GM19328 (cell line): ENCODE data around the gene FAM177A1.
"Not testable (repeated sequence)": the region's sequence is repeated elsewhere in the genome, so short reads cannot be mapped to it uniquely, and the experiment has no call there.

Source experiments
- ATAC-seq: cut with Tn5 transposase; IDR thresholded peaks from one replicate; pipeline ENCODE4 v1.9.1; 2021; ENCODE audit warnings: mild to moderate bottlenecking, moderate library complexity; ENCODE audit not compliant: unreplicated experiment

FAM177A1 gene

GRCh38 chr14:35046048-35046750, at the start of gene FAM177A1:
Gene FAM177A1, plus strand, starts transcription at chr14:35046272. Its CDS starts 192 bp downstream, at chr14:35046464.
- ATAC-seq: peak; percentile 95

DNA sequence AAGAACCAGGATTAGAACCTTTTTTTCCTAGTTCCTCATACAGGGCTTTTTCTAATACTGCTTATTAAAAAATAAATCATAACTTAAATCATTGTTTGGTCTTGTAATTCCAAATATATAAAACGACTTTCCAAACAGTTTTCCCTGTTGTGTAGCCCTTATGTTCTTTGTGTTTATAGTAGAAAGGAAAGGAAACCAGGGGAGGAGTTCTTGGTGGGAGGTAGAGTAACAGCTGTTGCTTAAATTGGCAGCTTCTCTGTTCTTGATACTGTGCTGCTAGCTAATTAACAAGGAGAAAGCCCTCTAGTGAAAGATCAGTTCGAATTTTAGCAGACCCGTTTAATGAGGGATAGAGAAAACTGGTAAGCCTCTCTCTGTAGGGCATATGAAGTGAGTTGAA, 48.3 kb upstream of the FAM177A1 start:
- ATAC-seq: no peak

DNA sequence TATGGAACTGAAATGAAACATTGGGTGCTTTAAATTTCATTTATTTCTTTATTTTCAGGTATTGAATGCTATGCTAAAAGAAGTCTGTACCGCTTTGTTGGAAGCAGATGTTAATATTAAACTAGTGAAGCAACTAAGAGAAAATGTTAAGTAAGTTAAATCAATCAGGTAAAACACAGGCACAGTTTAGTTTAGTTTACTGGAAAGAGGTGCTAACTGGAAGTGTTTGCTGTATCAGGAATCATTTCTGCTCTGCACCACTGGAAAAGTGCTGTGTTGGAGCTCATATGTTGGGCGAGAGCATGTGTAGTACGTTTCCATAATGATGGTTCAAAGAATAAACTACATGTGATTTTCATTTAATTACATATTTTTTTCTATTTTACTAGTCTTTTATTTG, 46.6 kb upstream of the FAM177A1 start:
- ATAC-seq: no peak

- ATAC-seq: no peak
Measured at GRCh38 chr14:35001621-35002020, 44.5 kb upstream of the FAM177A1 start.

GRCh38 chr14:35004839-35005238, 41.2 kb upstream of the FAM177A1 start:
- no peak for ATAC-seq

DNA sequence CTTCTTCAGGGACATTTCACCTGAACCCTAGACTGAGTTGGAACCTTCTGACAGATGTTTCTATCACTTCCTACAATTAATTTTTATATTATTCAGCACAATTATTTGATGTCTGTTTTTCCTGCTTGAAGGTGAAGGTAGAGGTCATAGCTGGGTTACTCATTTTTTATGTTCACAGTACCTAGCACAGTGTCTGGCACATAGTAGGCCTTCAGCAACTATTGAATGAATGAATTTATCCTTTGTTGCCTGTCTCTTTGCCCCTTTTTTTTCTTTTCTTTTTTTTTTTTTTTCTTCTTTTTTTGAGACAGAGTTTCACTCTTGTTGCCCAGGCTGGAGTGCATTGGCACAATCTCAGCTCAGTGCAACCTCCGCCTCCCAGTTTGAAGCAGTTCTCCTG, 29.5 kb upstream of the FAM177A1 start:
- no peak for ATAC-seq

GRCh38 chr14:35020713-35021112, 25.4 kb upstream of the FAM177A1 start:
- ATAC-seq: no peak

- ATAC-seq: no peak
Measured at GRCh38 chr14:35028435-35028834, 17.6 kb upstream of the FAM177A1 start.

DNA sequence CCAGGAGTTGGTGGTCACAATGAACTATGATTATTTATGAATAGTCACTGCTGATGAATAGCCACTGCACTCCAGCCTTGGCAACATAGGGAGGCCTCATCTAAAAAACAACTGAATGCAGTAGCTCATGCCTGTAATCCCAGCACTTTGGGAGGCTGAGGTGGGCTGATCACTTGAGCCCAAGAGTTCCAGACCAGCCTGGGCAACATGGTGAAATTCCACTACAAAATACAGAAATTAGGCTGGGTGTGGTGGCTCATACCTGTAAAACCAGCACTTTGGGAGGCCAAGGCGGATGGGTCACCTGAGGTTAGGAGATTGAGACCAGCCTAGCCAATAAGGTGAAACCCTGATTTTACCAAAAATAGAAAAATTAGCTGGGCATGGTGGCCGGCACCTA, 13.5 kb upstream of the FAM177A1 start:
- no peak for ATAC-seq

DNA sequence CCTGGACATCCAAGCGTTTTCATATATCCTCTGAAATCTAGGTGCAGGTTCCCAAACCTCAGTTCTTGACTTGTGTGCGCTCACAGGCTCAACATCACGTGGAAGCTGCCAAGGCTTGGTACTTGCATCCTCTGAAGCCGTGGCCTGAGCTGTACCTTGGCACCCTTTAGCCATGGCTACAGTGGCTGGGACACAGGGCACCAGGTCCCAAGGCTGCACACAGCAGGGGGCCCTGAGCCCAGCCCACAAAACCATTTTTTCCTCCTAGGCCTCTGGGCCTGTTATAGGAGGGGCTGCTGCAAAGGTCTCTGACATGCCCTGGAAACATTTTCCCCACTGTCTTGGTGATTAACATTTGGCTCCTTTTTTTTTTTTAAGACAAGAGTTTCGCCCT, 11.6 kb upstream of the FAM177A1 start:
- ATAC-seq: no peak

- ATAC-seq: not testable (repeated sequence)
Measured at GRCh38 chr14:35034944-35035554, 11.0 kb upstream of the FAM177A1 start.

GRCh38 chr14:35038312-35038711, 7.8 kb upstream of the FAM177A1 start:
- ATAC-seq: not testable (repeated sequence)

- ATAC-seq: no peak
Measured at GRCh38 chr14:35042632-35043031, 3.4 kb upstream of the FAM177A1 start.

DNA sequence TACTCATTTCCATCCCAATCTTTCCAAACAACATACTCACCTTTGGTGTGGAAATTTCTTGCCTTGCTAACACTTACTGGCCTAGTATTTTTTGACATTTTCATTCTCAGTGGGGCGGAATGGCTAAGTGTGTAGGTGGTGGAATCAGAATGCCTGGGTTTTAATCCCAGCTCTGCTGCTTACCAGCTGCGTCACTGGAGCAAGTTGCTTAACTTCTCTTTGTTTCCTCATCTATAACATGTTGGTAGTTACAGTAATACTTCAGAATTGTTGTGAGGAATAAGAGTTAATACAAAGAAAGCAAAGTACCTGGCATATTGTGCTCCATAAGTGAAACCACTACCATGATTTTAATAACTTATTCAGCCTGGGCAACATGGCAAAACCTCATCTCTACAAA, 3.0 kb upstream of the FAM177A1 start:
- ATAC-seq: no peak

DNA sequence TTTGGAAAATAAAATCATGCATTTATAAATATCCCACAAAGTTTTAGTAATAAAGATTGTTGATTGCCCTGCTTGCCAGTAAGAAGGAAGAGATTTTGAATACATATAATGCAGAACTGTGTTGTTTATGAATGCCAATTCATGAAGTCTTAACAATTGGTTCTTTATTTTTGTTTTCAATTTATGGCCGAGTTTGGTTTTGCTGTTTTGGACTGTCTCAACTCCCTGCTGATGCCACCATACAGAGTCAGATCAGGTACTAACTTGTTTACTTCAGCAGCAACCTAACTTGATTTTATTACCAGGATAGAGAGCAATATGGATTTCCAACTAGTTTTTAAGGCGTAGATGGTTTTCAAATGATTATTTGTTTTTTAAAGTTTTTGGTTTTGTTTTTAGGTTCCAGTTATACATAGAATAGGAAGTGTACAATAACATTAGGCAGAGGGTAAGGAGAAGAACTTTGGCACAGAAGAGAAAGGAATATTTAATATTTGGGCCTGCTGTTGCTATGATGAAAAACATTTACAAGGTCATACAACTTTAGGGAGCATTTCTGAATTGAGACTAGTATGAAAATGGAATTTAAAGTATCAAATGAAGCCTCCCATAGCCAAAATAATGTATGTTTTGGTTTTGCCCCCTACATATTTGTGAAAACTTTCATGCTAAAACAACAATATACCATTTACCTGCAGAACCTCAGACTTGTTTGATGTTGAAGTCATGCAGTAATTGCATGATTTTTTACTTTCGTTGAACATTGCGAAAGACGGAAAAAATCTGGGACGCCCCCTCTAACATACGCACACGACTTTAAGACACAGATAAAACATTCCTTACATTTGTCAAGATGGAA, 904 bp upstream of the FAM177A1 start:
- no peak for ATAC-seq

- ATAC-seq: no peak
Measured at GRCh38 chr14:35045798-35046047, 349 bp upstream of the FAM177A1 start.

GRCh38 chr14:35046751-35047536, 872 bp downstream of the FAM177A1 start:
- peak; percentile 22 for ATAC-seq

DNA sequence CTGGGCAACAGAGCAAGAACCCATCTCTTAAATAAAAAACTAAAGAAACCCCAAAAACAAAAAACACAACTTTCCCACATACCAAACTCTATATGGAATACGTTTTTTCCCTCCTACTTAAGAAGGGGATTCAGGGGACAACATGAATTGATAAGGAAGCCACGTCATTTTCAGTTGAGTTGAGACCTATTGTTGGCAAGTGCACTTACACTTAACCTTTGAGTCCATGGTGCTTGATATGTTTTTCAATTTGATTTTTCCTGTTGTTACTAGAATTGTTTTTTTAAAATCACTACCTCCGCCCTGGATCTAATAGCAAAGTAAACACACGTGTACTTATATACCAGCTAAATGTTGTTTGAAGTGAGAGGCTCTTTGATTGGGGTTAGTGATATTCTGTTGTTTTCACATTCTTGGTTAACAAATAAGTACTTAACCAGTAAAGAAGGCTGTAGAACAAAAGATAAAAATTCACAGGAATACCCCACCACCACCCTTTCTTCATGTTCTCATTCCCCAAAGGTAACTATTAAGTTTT, 2.0 kb downstream of the FAM177A1 start:
- ATAC-seq: no peak

DNA sequence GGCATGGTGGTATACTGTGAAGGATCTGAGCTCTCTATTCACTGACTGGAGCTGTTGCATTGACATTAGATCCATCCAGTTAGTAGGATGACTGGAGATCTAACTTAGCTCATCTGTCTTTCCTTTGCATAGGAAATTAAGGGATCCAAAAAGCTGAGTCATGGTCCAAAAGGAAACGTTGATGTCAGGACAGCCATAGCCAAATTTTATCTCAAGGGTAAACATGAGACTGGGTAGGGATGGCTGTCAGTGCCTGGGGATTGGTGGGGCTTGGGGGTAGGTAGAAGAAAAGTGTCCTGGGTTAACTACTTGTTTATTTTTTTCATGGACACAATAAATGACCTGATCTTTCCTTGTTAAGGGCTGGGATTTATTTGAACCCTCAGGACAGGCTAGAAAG, 4.6 kb downstream of the FAM177A1 start:
- no peak for ATAC-seq

- no peak for ATAC-seq
Measured at GRCh38 chr14:35051796-35052195, 5.7 kb downstream of the FAM177A1 start.

- no peak for ATAC-seq
Measured at GRCh38 chr14:35052637-35053036, 6.6 kb downstream of the FAM177A1 start.
